ENCODE data around the gene C1QA. TPM values are rescaled to one million over a fixed set of nuclear protein-coding genes. Genes with fewer than 3 reads are reported as not detected.
A peak's percentile ranks its signal among the peaks of the same experiment; 100 is the strongest.

The C1QA gene, protein sequence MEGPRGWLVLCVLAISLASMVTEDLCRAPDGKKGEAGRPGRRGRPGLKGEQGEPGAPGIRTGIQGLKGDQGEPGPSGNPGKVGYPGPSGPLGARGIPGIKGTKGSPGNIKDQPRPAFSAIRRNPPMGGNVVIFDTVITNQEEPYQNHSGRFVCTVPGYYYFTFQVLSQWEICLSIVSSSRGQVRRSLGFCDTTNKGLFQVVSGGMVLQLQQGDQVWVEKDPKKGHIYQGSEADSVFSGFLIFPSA
- total RNA-seq = under 1 TPM in 2 of 8 experiments, not detected in 6; 0.43 to 0.52 TPM

GRCh38 chr1:22636353-22636752, at the start of gene C1QA:
C1QA (plus strand) TSS chr1:22636628; CDS start chr1:22637617, 989 bp downstream.
- Histone ChIP-seq H3K27ac (no peak within 1 kb of the TSS), H3K4me3 (no peak within 1 kb of the TSS), H3K4me1 (replicated peaks in 1 of 2) (peaks cover 8 to 18% of the 10 kb centered on the region in 2 donors)
- ATAC-seq (replicated peaks in 6 of 8) = no peak
- 0 to 83% (median 40%) methylated on average over 1 to 4 of the region's 5 CpGs; no CpG with 5 or more reads in 1 of the 10 experiments for WGBS, 10 experiments
- in situ Hi-C loops (cut with MboI; ENCODE audit: low pct_unique_long_range_greater_than_20kb in 2 of 9, low sequenced_read_pairs in 9 of 9, unreplicated experiment in 9 of 9) = loop anchor here in 8 of 9 experiments (10.0 to 25.0 kb wide), 5 partner anchors 212 to 524 kb away; partner anchors contain the start of gene WNT4 (in 3 of the 8)

DNA sequence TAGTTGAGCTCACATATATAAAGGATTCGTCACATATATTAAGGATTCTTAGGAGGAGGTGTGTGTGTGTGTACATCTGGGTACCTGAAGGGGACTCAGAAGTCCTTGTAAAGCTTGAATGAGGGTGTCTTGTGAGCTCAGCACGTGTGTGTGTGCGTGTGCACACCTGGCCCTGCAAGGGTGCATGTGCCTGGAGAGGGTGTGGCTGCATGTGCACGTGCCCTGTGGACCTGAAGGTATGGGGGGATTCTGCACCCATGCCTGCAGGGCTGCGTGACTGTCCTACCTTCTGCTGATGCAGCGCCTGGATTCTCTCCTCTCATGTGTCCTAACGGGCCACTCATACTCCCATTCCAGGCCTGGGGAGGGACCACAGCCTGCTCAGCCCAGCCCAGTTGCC, 49.2 kb upstream of the C1QA start:
- Histone ChIP-seq H3K27ac (no peak overlapping the region), H3K4me1 (replicated peaks in 1 of 2) (peaks cover 13 to 14% of the 10 kb centered on the region in 2 donors), H3K4me3 (no peak overlapping the region)
- in situ Hi-C loops (cut with MboI; ENCODE audit: low pct_unique_long_range_greater_than_20kb in 2 of 9, low sequenced_read_pairs in 9 of 9, unreplicated experiment in 9 of 9) = no loop called here
- ATAC-seq (replicated peaks in 6 of 8) = no peak
- WGBS, 10 experiments = 36 to 71% (median 61%) methylated on average over 1 to 6 of the region's 7 CpGs; no CpG with 5 or more reads in 4 of the 10 experiments

- H3K4me1 ChIP-seq (replicated peaks in 1 of 2) = peaks cover 0 to 3% of the 10 kb centered on the region in 2 donors
- H3K27ac ChIP-seq = no peak overlapping the region
- in situ Hi-C loops (cut with MboI; ENCODE audit: low pct_unique_long_range_greater_than_20kb in 2 of 9, low sequenced_read_pairs in 9 of 9, unreplicated experiment in 9 of 9) = no loop called here
- no peak for ATAC-seq (replicated peaks in 6 of 8)
- H3K4me3 ChIP-seq = no peak overlapping the region
- WGBS, 10 experiments = 45 to 100% (median 85%) methylated on average over 2 to 19 of the region's 24 CpGs; no CpG with 5 or more reads in 5 of the 10 experiments
Observed at GRCh38 chr1:22588899-22589422, 47.5 kb upstream of the C1QA start.

DNA sequence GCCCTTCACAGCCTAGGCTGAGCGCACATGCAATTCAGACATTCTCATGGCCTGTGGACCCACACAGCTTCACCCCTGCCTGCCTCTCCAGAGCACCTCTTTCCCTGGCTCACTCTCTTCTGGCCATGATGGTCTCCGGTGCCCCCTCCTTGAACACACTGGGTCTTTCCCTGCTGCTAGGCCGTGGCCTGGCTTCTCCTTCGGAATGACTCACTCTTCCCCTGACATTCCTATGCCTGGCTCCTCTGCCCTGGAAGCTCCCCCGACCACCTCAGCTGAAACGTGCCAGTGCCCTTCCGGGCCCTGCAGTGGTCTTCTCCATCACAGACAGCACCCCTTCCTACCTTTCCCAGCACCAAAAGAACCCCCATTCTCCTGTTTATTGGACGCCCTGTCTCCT, 44.9 kb upstream of the C1QA start:
- 20 to 83% (median 48%) methylated on average over 1 to 8 of the region's 8 CpGs; no CpG with 5 or more reads in 2 of the 10 experiments for WGBS, 10 experiments
- H3K27ac ChIP-seq = no peak overlapping the region
- in situ Hi-C loops (cut with MboI; ENCODE audit: low pct_unique_long_range_greater_than_20kb in 2 of 9, low sequenced_read_pairs in 9 of 9, unreplicated experiment in 9 of 9) = no loop called here
- no peak overlapping the region for H3K4me3 ChIP-seq
- ATAC-seq (replicated peaks in 6 of 8) = peak in 2 of 8 experiments; percentile 13 to 20
- peaks cover 0 to 3% of the 10 kb centered on the region in 2 donors for H3K4me1 ChIP-seq (replicated peaks in 1 of 2)

GRCh38 chr1:22592051-22592450, 44.4 kb upstream of the C1QA start:
- Histone ChIP-seq H3K27ac (no peak overlapping the region), H3K4me1 (replicated peaks in 1 of 2) (peaks cover 0 to 3% of the 10 kb centered on the region in 2 donors), H3K4me3 (no peak overlapping the region)
- 58 to 81% (median 78%) methylated on average over 1 to 8 of the region's 9 CpGs; no CpG with 5 or more reads in 5 of the 10 experiments for WGBS, 10 experiments
- in situ Hi-C loops (cut with MboI; ENCODE audit: low pct_unique_long_range_greater_than_20kb in 2 of 9, low sequenced_read_pairs in 9 of 9, unreplicated experiment in 9 of 9) = no loop called here
- no peak for ATAC-seq (replicated peaks in 6 of 8)

- ATAC-seq (replicated peaks in 6 of 8) = peak in 5 of 8 experiments; percentile 22 to 62 (median 32)
- Histone ChIP-seq H3K4me3 (no peak overlapping the region), H3K4me1 (replicated peaks in 1 of 2) (peaks cover 0 to 3% of the 10 kb centered on the region in 2 donors), H3K27ac (no peak overlapping the region)
- 40 to 72% (median 55%) methylated on average over 2 to 22 of the region's 38 CpGs; no CpG with 5 or more reads in 5 of the 10 experiments for WGBS, 10 experiments
- in situ Hi-C loops (cut with MboI; ENCODE audit: low pct_unique_long_range_greater_than_20kb in 2 of 9, low sequenced_read_pairs in 9 of 9, unreplicated experiment in 9 of 9) = no loop called here
Observed at GRCh38 chr1:22592919-22593790, 43.3 kb upstream of the C1QA start.

DNA sequence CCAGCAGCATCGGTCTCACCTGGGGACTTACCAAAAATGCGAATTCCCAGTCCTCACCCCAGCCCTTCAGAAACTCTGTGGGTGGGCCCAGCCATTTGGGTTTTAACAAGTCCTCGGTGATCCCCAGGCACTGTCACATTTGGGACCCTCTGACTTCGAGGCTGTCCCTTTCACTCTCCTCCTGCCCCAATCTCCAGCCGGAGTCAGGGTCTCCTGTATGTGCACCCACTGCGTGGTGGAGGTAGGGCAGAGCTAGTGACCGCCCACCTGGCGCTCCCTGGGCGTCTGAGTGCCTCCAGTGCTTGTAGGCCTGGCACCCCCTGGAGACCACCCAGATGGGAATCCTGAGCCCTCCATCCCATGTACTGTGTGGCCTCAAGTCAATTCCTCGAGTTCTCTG, 42.0 kb upstream of the C1QA start:
- no peak overlapping the region for H3K27ac ChIP-seq
- H3K4me3 ChIP-seq = no peak overlapping the region
- H3K4me1 ChIP-seq (replicated peaks in 1 of 2) = peaks cover 0 to 3% of the 10 kb centered on the region in 2 donors
- in situ Hi-C loops (cut with MboI; ENCODE audit: low pct_unique_long_range_greater_than_20kb in 2 of 9, low sequenced_read_pairs in 9 of 9, unreplicated experiment in 9 of 9) = no loop called here
- 67 to 83% (median 79%) methylated on average over 1 to 8 of the region's 10 CpGs; no CpG with 5 or more reads in 4 of the 10 experiments for WGBS, 10 experiments
- no peak for ATAC-seq (replicated peaks in 6 of 8)

GRCh38 chr1:22595108-22595507, 41.3 kb upstream of the C1QA start:
- ATAC-seq (replicated peaks in 6 of 8) = no peak

GRCh38 chr1:22597301-22597965, 39.0 kb upstream of the C1QA start:
- ATAC-seq (replicated peaks in 6 of 8) = no peak
- in situ Hi-C loops (cut with MboI; ENCODE audit: low pct_unique_long_range_greater_than_20kb in 2 of 9, low sequenced_read_pairs in 9 of 9, unreplicated experiment in 9 of 9) = no loop called here
- H3K4me3 ChIP-seq = no peak overlapping the region
- 62% methylated on average over 6 of the region's 30 CpGs; no CpG with 5 or more reads in 9 of the 10 experiments for WGBS, 10 experiments
- no peak overlapping the region for H3K27ac ChIP-seq
- peaks cover 0 to 3% of the 10 kb centered on the region in 2 donors for H3K4me1 ChIP-seq (replicated peaks in 1 of 2)

More at GRCh38 chr1:22595108-22595507, 41.3 kb upstream of the C1QA start:
- Histone ChIP-seq H3K4me3 (no peak overlapping the region), H3K4me1 (replicated peaks in 1 of 2) (peaks cover 0 to 3% of the 10 kb centered on the region in 2 donors), H3K27ac (no peak overlapping the region)
- in situ Hi-C loops (cut with MboI; ENCODE audit: low pct_unique_long_range_greater_than_20kb in 2 of 9, low sequenced_read_pairs in 9 of 9, unreplicated experiment in 9 of 9) = no loop called here
- 30 to 79% methylated on average over 2 to 5 of the region's 7 CpGs; no CpG with 5 or more reads in 8 of the 10 experiments for WGBS, 10 experiments

DNA sequence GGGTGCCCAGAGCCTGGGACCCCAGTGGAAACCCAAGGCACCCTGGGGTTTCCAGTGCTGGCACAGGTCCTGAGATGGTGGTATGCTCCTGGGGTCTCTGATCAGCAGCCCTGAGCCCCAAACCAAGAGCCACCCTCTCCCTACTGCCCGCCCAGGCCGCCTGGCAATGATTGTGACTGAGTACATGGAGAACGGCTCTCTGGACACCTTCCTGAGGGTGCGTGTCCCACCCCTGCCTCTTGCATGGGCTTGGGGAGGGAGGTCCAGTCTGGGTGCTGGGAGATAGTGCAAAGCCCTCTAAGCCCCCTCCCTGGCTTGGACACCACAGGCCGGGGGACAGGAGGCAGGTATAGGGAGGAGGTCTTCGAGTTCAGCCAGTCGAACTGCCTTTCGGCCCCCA, 38.4 kb upstream of the C1QA start:
- WGBS, 10 experiments = 60 to 80% (median 67%) methylated on average over 1 to 5 of the region's 8 CpGs; no CpG with 5 or more reads in 6 of the 10 experiments
- Histone ChIP-seq H3K4me3 (no peak overlapping the region), H3K4me1 (replicated peaks in 1 of 2) (peaks cover 0 to 3% of the 10 kb centered on the region in 2 donors), H3K27ac (no peak overlapping the region)
- no peak for ATAC-seq (replicated peaks in 6 of 8)
- in situ Hi-C loops (cut with MboI; ENCODE audit: low pct_unique_long_range_greater_than_20kb in 2 of 9, low sequenced_read_pairs in 9 of 9, unreplicated experiment in 9 of 9) = no loop called here

GRCh38 chr1:22598736-22599135, 37.7 kb upstream of the C1QA start:
- Histone ChIP-seq H3K4me3 (no peak overlapping the region), H3K27ac (no peak overlapping the region), H3K4me1 (replicated peaks in 1 of 2) (no peaks in the 10 kb centered on the region)
- 41 to 87% (median 68%) methylated on average over 4 to 18 of the region's 24 CpGs; no CpG with 5 or more reads in 4 of the 10 experiments for WGBS, 10 experiments
- ATAC-seq (replicated peaks in 6 of 8) = no peak
- in situ Hi-C loops (cut with MboI; ENCODE audit: low pct_unique_long_range_greater_than_20kb in 2 of 9, low sequenced_read_pairs in 9 of 9, unreplicated experiment in 9 of 9) = no loop called here

- Histone ChIP-seq H3K4me1 (replicated peaks in 1 of 2) (no peaks in the 10 kb centered on the region), H3K27ac (no peak overlapping the region), H3K4me3 (no peak overlapping the region)
- in situ Hi-C loops (cut with MboI; ENCODE audit: low pct_unique_long_range_greater_than_20kb in 2 of 9, low sequenced_read_pairs in 9 of 9, unreplicated experiment in 9 of 9) = no loop called here
- no peak for ATAC-seq (replicated peaks in 6 of 8)
- WGBS, 10 experiments = 17 to 65% (median 32%) methylated on average over 2 to 10 of the region's 22 CpGs; no CpG with 5 or more reads in 2 of the 10 experiments
Observed at GRCh38 chr1:22600071-22600816, 36.2 kb upstream of the C1QA start.

Measured in motor neuron (in vitro differentiated cells).